A204.1 (cell line): ENCODE data around the gene LARP4B.

Experiments used
- FAIRE-seq: peaks from 2 replicates; lab custom pipeline; 2012; peaks lifted over from hg19 to GRCh38; lab: Jason Lieb, UNC

Gene LARP4B

GRCh38 chr10:806451-807162 is 124.9 kb downstream of the LARP4B start:
- FAIRE-seq: no peak

GRCh38 chr10:805620-806305 is 125.7 kb downstream of the LARP4B start:
- no peak for FAIRE-seq

GRCh38 chr10:804787-805619 is 126.5 kb downstream of the LARP4B start:
- no peak for FAIRE-seq

- FAIRE-seq: no peak
These were observed 127.2 kb downstream of the LARP4B start for GRCh38 chr10:804191-804781.

GRCh38 chr10:803041-803741 is 128.3 kb downstream of the LARP4B start:
- no peak for FAIRE-seq

GRCh38 chr10:802506-802905 is 129.0 kb downstream of the LARP4B start:
- no peak for FAIRE-seq

- no peak for FAIRE-seq
These were observed 134.3 kb downstream of the LARP4B start for GRCh38 chr10:797179-797578.

GRCh38 chr10:796233-796632 is 135.3 kb downstream of the LARP4B start:
- FAIRE-seq: no peak

- no peak for FAIRE-seq
These were observed 137.0 kb downstream of the LARP4B start for GRCh38 chr10:794382-794956.

- no peak for FAIRE-seq
These were observed 138.8 kb downstream of the LARP4B start for GRCh38 chr10:792792-793100.

- no peak for FAIRE-seq
These were observed 139.3 kb downstream of the LARP4B start for GRCh38 chr10:792083-792791.

- FAIRE-seq: no peak
These were observed 139.9 kb downstream of the LARP4B start for GRCh38 chr10:791639-792038.

GRCh38 chr10:790821-791551 is 140.5 kb downstream of the LARP4B start:
- no peak for FAIRE-seq

GRCh38 chr10:789831-790701 is 141.4 kb downstream of the LARP4B start:
- no peak for FAIRE-seq

- FAIRE-seq: no peak
These were observed 142.4 kb downstream of the LARP4B start for GRCh38 chr10:788796-789748.

- no peak for FAIRE-seq
These were observed 143.4 kb downstream of the LARP4B start for GRCh38 chr10:787933-788651.

- no peak for FAIRE-seq
These were observed 144.7 kb downstream of the LARP4B start for GRCh38 chr10:786633-787474.
